ENCODE measurements around the gene GOLGA3.
"Not testable (repeated sequence)": the region's sequence is repeated elsewhere in the genome, so short reads cannot be mapped to it uniquely, and the experiment has no call there.

Gene GOLGA3

DNA sequence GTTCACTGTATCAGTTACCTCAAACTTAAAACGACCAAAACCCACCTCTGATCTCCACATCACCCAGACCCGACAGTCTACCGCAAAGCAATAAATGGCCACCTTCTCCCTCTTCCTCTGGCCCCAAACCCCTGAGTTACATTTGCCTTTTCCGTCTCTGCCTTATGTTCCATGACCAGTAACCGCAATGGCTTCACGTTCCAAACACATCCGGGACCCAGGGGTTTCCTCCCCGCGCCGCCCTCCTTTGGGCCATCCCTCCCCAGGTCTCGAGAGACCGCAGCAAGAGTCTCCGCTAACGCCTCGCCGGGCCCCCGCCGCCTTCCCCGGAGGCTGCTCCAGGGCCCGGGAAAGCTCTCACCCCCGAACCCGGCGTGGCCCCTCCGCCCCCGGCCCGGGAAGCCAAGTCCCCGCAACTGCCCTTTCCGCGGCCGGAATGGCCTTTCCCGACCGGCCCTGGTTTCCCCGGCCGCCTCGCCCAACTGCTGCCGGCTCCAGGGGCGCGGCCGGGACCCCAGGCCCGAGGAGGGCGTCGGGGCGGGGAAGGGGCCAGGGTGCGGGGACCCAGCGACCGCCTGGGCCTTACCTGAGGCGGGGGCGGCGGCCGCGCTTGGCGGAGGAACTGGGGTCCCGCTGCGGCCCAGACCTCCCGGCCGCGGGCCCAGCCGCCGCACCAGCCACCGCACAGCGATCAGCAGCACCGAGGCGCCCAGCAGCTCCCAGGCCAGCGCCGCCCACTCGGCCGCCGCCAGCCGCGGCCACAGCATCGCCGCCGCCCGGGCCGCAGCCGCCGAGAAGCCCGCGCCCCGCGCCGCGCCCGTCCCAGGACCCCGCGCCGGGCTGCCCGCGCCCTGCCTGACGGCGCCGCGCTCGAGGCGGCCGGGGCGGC lies 67.4 kb downstream of the GOLGA3 start, which contains the start of gene ANKLE2:
ANKLE2 (minus strand) TSS at position 801 of the 889 bp plus-strand sequence; CDS start at position 767, 34 bp downstream.
- Histone ChIP-seq H3K4me1 (ENCODE audit: control insufficient read depth in 1 of 2, insufficient read depth in 2 of 2, low read length in 2 of 2) (peaks cover 5 to 19% of the 10 kb centered on the region in 2 donors), H3K4me3 (ENCODE audit: low read depth in 1 of 2, low read length in 2 of 2) (peak within 1 kb of the TSS; percentile 94 to 96), H3K27me3 (ENCODE audit: low read depth, low read length) (no peaks in the 10 kb centered on the region), H3K27ac (ENCODE audit: low read length) (peak within 1 kb of the TSS; percentile 91), H3K36me3 (ENCODE audit: control insufficient read depth in 1 of 2, insufficient read depth in 2 of 2, low read length in 2 of 2) (peaks cover 0 to 18% of the 10 kb centered on the region in 2 donors), H3K9me3 (ENCODE audit: control insufficient read depth in 1 of 2, low read length in 2 of 2) (no peaks in the 10 kb centered on the region)

DNA sequence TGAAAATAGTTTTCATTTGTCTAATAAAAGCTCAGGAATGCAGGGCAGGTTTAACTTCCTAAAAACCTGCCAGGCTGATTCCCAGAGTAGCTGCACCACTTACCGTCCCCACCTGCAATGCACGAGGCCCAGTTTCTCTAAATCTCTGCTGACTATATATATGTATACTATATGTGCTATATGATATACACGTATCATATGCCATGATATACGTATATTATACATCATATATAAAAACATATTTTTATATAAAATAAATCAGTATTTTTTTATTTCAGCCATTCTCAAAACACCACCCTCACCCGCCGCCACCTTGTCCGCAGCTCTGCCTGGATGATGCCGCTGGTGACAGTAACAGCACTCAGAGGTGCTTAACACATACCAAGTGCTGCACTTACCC lies 69.3 kb downstream of the GOLGA3 start:
- Histone ChIP-seq H3K4me3 (ENCODE audit: low read depth in 1 of 2, low read length in 2 of 2) (no peak overlapping the region), H3K27ac (ENCODE audit: low read length) (no peak overlapping the region), H3K4me1 (ENCODE audit: control insufficient read depth in 1 of 2, insufficient read depth in 2 of 2, low read length in 2 of 2) (peaks cover 5 to 19% of the 10 kb centered on the region in 2 donors), H3K9me3 (ENCODE audit: control insufficient read depth in 1 of 2, low read length in 2 of 2) (no peaks in the 10 kb centered on the region), H3K36me3 (ENCODE audit: control insufficient read depth in 1 of 2, insufficient read depth in 2 of 2, low read length in 2 of 2) (peaks cover 7 to 24% of the 10 kb centered on the region in 2 donors), H3K27me3 (ENCODE audit: low read depth, low read length) (no peaks in the 10 kb centered on the region)

DNA sequence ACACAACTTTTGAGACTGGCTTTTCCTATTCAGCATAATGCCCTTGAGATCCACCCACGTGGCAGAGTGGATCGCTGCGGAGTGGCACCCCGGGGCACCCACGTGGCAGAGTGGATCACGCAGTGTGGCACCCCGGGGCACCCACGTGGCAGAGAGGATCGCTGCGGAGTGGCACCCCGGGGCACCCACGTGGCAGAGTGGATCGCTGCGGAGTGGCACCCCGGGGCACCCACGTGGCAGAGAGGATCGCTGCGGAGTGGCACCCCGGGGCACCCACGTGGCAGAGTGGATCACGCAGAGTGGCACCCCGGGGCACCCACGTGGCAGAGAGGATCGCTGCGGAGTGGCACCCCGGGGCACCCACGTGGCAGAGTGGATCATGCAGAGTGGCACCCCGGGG lies 69.8 kb downstream of the GOLGA3 start:
- Histone ChIP-seq H3K36me3 (ENCODE audit: control insufficient read depth in 1 of 2, insufficient read depth in 2 of 2, low read length in 2 of 2) (peaks cover 9 to 27% of the 10 kb centered on the region in 2 donors), H3K4me1 (ENCODE audit: control insufficient read depth in 1 of 2, insufficient read depth in 2 of 2, low read length in 2 of 2) (peaks cover 5 to 19% of the 10 kb centered on the region in 2 donors)
- H3K4me3 ChIP-seq (ENCODE audit: low read depth in 1 of 2, low read length in 2 of 2); H3K9me3 ChIP-seq (ENCODE audit: control insufficient read depth in 1 of 2, low read length in 2 of 2); H3K27ac ChIP-seq (ENCODE audit: low read length); H3K27me3 ChIP-seq (ENCODE audit: low read depth, low read length): not testable (repeated sequence)

DNA sequence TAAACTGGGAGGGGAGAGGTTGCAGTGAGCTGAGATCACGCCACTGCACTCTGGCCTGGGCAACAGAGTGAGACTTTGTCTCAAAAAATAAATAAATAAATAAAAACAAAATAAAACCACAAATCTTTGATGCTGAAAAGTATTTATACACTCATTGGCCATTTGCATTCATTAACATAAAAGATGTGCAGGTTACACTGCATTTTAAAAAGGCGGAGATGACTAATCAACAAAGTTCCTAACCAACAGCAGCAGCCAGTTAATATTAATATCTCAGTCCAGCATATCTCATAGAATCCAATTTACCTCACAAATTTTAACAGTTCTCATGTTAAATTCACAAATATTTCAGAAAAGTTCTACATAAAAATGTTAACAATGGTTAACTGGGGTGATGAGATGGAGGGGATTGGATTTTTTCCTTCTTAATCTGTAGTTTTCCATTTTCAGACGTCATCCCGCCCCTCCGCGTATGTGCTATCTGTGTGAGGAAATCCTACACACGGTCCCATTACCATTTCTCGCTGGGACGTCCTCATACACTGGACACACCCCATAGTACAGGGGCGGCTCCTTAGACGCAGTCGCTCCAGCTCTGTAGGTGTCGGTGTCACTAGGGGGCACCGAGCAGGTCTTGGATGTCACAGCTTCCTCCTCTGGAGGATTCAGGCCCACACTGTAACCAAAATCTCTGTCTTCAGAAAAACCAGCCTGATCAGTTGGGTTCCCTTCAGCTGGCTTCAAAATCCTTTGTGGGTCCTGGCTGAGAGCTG lies 74.3 kb downstream of the GOLGA3 start:
- no peak overlapping the region for H3K4me3 ChIP-seq (ENCODE audit: low read depth in 1 of 2, low read length in 2 of 2)
- H3K9me3 ChIP-seq (ENCODE audit: control insufficient read depth in 1 of 2, low read length in 2 of 2), result no peaks in the 10 kb centered on the region
- H3K27ac ChIP-seq (ENCODE audit: low read length), result no peak overlapping the region
- peaks cover 24 to 43% of the 10 kb centered on the region in 2 donors for H3K36me3 ChIP-seq (ENCODE audit: control insufficient read depth in 1 of 2, insufficient read depth in 2 of 2, low read length in 2 of 2)
- no peaks in the 10 kb centered on the region for H3K27me3 ChIP-seq (ENCODE audit: low read depth, low read length)
- no peaks in the 10 kb centered on the region for H3K4me1 ChIP-seq (ENCODE audit: control insufficient read depth in 1 of 2, insufficient read depth in 2 of 2, low read length in 2 of 2)

DNA sequence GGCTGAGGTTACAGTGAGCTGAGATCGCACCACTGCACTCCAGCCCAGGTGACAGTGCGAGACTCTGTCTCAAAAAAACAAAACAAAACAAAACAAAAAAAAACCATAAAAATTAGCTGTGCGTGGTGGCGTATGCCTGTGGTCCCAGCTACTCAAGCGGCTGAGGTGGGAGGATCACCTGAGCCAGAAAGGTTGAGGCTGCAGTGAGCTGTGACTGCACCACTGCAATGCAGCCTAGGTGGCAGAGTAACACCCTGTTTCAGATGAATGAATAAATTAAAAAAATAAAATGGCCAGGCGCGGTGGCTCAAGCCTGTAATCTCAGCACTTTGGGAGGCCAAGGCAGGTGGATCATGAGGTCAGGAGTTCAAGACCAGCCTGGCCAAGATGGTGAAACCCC lies 75.0 kb downstream of the GOLGA3 start:
- not testable (repeated sequence) for H3K27me3 ChIP-seq (ENCODE audit: low read depth, low read length); H3K4me1 ChIP-seq (ENCODE audit: control insufficient read depth in 1 of 2, insufficient read depth in 2 of 2, low read length in 2 of 2); H3K9me3 ChIP-seq (ENCODE audit: control insufficient read depth in 1 of 2, low read length in 2 of 2); H3K4me3 ChIP-seq (ENCODE audit: low read depth in 1 of 2, low read length in 2 of 2); H3K27ac ChIP-seq (ENCODE audit: low read length)
- peaks cover 26 to 49% of the 10 kb centered on the region in 2 donors for H3K36me3 ChIP-seq (ENCODE audit: control insufficient read depth in 1 of 2, insufficient read depth in 2 of 2, low read length in 2 of 2)

DNA sequence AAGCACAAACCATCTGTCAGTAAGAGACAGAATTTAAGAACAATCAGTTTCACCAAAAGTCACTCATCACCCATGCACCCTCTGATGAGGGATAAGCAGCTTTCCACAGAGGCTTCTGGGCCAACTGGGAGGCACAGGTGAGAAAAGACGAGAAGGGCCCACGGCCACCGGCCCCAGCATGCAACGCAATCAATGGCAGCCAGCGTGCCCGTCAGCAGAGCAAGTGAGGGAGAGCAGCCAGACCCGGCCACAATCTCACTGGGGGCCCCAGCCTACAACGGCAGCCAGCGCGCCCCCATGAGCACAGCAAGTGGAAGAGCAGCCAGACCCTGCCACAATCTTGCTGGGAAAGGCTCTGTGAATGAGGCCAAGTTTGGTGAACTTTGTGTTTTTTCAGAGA lies 80.3 kb downstream of the GOLGA3 start:
- no peak overlapping the region for H3K27ac ChIP-seq (ENCODE audit: low read length)
- H3K4me3 ChIP-seq (ENCODE audit: low read depth in 1 of 2, low read length in 2 of 2), result no peak overlapping the region
- H3K36me3 ChIP-seq (ENCODE audit: control insufficient read depth in 1 of 2, insufficient read depth in 2 of 2, low read length in 2 of 2), result peaks cover 59 to 85% of the 10 kb centered on the region in 2 donors
- no peaks in the 10 kb centered on the region for H3K4me1 ChIP-seq (ENCODE audit: control insufficient read depth in 1 of 2, insufficient read depth in 2 of 2, low read length in 2 of 2)
- no peaks in the 10 kb centered on the region for H3K27me3 ChIP-seq (ENCODE audit: low read depth, low read length)
- no peaks in the 10 kb centered on the region for H3K9me3 ChIP-seq (ENCODE audit: control insufficient read depth in 1 of 2, low read length in 2 of 2)

DNA sequence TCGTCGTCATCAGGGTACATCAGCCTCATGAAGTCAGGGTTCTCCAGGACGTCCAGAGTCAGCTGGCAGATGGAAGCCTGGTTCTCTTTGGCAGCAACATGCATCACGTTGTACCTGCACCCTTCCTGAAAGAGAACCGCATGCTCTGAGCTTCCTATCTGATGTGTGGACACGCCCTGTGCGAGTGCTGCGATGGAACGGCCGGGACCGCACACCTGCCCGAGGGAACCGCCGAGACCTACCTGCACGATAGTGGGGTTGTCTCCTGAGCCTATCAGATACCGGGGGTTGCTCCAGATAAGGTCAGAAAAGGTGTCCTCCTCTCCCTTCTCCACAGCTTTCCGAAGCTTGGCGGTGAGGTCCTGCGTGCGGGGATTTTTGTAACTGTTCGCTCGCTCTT lies 80.8 kb downstream of the GOLGA3 start:
- Histone ChIP-seq H3K4me1 (ENCODE audit: control insufficient read depth in 1 of 2, insufficient read depth in 2 of 2, low read length in 2 of 2) (no peaks in the 10 kb centered on the region), H3K27me3 (ENCODE audit: low read depth, low read length) (no peaks in the 10 kb centered on the region), H3K36me3 (ENCODE audit: control insufficient read depth in 1 of 2, insufficient read depth in 2 of 2, low read length in 2 of 2) (peaks cover 59 to 84% of the 10 kb centered on the region in 2 donors), H3K27ac (ENCODE audit: low read length) (no peak overlapping the region), H3K9me3 (ENCODE audit: control insufficient read depth in 1 of 2, low read length in 2 of 2) (no peaks in the 10 kb centered on the region), H3K4me3 (ENCODE audit: low read depth in 1 of 2, low read length in 2 of 2) (no peak overlapping the region)

DNA sequence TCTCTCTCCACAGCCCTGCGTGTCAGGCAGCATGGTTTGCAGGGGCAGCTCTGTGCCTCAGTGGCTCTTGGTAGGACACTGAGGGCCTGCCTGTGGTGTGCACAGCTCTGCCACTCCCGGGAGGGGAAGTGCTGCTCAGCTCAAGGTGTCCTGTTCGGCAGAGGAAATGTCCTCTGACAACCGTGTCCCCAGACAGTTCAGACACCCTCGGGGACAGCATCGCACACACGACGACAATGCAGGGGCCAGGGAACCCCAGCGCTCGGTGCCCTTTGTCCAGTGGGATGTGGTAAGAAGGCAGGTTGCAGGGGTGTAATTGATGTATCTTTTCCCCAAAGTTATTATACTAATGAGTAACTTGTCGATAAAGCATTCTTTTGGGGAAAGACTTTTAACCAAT lies 81.3 kb downstream of the GOLGA3 start:
- no peaks in the 10 kb centered on the region for H3K4me1 ChIP-seq (ENCODE audit: control insufficient read depth in 1 of 2, insufficient read depth in 2 of 2, low read length in 2 of 2)
- H3K27ac ChIP-seq (ENCODE audit: low read length), result no peak overlapping the region
- H3K4me3 ChIP-seq (ENCODE audit: low read depth in 1 of 2, low read length in 2 of 2), result no peak overlapping the region
- no peaks in the 10 kb centered on the region for H3K9me3 ChIP-seq (ENCODE audit: control insufficient read depth in 1 of 2, low read length in 2 of 2)
- H3K36me3 ChIP-seq (ENCODE audit: control insufficient read depth in 1 of 2, insufficient read depth in 2 of 2, low read length in 2 of 2), result peaks cover 63 to 84% of the 10 kb centered on the region in 2 donors
- H3K27me3 ChIP-seq (ENCODE audit: low read depth, low read length), result no peaks in the 10 kb centered on the region

DNA sequence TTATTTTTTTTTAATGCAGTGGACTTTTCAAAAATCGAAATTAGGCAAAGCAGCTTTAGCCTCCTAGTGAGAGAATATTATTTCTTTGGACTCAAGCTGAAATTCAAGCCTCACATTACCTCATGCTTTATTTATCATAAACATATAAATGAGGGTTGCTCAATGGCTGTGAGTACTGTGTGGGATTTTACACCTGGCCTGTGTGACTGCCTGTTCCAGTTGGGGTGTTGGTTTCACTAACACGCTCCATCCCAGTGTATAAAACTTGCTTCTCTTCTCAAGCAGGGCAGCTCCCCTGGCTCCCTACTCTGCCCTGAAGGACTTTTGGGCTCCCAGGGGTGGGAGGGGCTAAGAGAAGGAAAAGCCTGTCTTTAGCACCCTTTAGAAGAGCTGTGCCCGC lies 82.1 kb downstream of the GOLGA3 start:
- Histone ChIP-seq H3K9me3 (ENCODE audit: control insufficient read depth in 1 of 2, low read length in 2 of 2) (no peaks in the 10 kb centered on the region), H3K4me3 (ENCODE audit: low read depth in 1 of 2, low read length in 2 of 2) (no peak overlapping the region), H3K36me3 (ENCODE audit: control insufficient read depth in 1 of 2, insufficient read depth in 2 of 2, low read length in 2 of 2) (peaks cover 70 to 87% of the 10 kb centered on the region in 2 donors), H3K27ac (ENCODE audit: low read length) (no peak overlapping the region), H3K27me3 (ENCODE audit: low read depth, low read length) (no peaks in the 10 kb centered on the region), H3K4me1 (ENCODE audit: control insufficient read depth in 1 of 2, insufficient read depth in 2 of 2, low read length in 2 of 2) (no peaks in the 10 kb centered on the region)

DNA sequence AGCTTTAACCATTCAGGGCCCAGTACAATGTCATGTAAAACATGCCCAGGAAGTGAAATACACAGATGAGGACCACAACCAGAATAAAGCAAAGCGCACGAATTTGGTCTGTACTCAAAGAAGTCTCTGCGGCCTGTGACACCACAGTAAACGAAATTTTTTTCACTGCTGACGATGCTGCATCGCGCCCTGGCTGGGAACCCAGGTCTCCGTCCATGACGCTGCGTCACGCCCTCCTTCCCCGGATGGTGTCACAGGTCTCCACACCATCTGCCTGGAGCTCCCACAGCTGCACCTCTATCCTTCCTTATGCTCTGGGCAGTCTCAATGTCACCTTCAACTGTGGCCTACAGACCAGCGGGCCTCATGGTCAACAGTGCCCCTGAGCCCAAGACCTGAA lies 84.8 kb downstream of the GOLGA3 start:
- Histone ChIP-seq H3K27me3 (ENCODE audit: low read depth, low read length) (no peaks in the 10 kb centered on the region), H3K9me3 (ENCODE audit: control insufficient read depth in 1 of 2, low read length in 2 of 2) (no peaks in the 10 kb centered on the region), H3K4me3 (ENCODE audit: low read depth in 1 of 2, low read length in 2 of 2) (no peak overlapping the region), H3K4me1 (ENCODE audit: control insufficient read depth in 1 of 2, insufficient read depth in 2 of 2, low read length in 2 of 2) (no peaks in the 10 kb centered on the region), H3K27ac (ENCODE audit: low read length) (no peak overlapping the region), H3K36me3 (ENCODE audit: control insufficient read depth in 1 of 2, insufficient read depth in 2 of 2, low read length in 2 of 2) (peaks cover 83 to 93% of the 10 kb centered on the region in 2 donors)

DNA sequence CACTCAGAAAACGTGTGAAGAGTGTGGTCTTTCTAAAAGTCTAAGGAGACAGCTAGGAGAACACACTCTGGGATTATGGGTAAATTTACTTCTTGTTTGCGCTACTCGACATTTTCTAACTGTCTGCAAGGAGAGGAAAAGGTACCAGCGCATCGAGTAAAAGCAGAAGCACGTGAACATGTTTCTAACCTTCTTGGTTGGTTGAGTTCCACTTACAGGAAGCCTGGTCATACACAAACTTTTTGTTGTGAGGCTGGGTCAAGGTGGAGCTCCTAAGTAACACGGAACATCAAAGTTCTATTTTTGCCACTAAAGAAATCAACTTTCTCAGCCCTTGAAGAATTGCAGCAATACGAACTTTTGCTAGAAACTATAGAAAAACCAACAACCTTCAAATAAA lies 87.0 kb downstream of the GOLGA3 start:
- Histone ChIP-seq H3K27me3 (ENCODE audit: low read depth, low read length) (no peaks in the 10 kb centered on the region), H3K4me3 (ENCODE audit: low read depth in 1 of 2, low read length in 2 of 2) (no peak overlapping the region), H3K36me3 (ENCODE audit: control insufficient read depth in 1 of 2, insufficient read depth in 2 of 2, low read length in 2 of 2) (peaks cover 79 to 91% of the 10 kb centered on the region in 2 donors), H3K9me3 (ENCODE audit: control insufficient read depth in 1 of 2, low read length in 2 of 2) (no peaks in the 10 kb centered on the region), H3K27ac (ENCODE audit: low read length) (no peak overlapping the region), H3K4me1 (ENCODE audit: control insufficient read depth in 1 of 2, insufficient read depth in 2 of 2, low read length in 2 of 2) (no peaks in the 10 kb centered on the region)
